GM19468 (cell line): ENCODE data around the gene CHCHD6.

ENCODE experiments used
- ATAC-seq: cut with Tn5 transposase; IDR thresholded peaks from one replicate; pipeline ENCODE4 v1.9.1; 2021; ENCODE audit warnings: mild to moderate bottlenecking, moderate library complexity, moderate number of reproducible peaks; ENCODE audit not compliant: unreplicated experiment; ENCODE audit errors: extremely low read depth

CHCHD6 gene

GRCh38 chr3:126995254-126995780, 291.3 kb downstream of the CHCHD6 start:
- no peak for ATAC-seq

GRCh38 chr3:126995926-126996512, 292.0 kb downstream of the CHCHD6 start:
- ATAC-seq: no peak

GRCh38 chr3:126996905-126997304, 292.9 kb downstream of the CHCHD6 start:
- ATAC-seq: no peak

- no peak for ATAC-seq
Observed at GRCh38 chr3:126997455-126998038, 293.5 kb downstream of the CHCHD6 start.

GRCh38 chr3:126998320-126998719, 294.3 kb downstream of the CHCHD6 start:
- no peak for ATAC-seq

GRCh38 chr3:126998728-126999127, 294.7 kb downstream of the CHCHD6 start:
- no peak for ATAC-seq

- no peak for ATAC-seq
Observed at GRCh38 chr3:126999383-126999782, 295.3 kb downstream of the CHCHD6 start.

GRCh38 chr3:127000119-127000518, 296.1 kb downstream of the CHCHD6 start:
- ATAC-seq: no peak

GRCh38 chr3:127000761-127001160, 296.7 kb downstream of the CHCHD6 start:
- no peak for ATAC-seq

- no peak for ATAC-seq
Observed at GRCh38 chr3:127001486-127002194, 297.6 kb downstream of the CHCHD6 start.

- ATAC-seq: no peak
Observed at GRCh38 chr3:127002195-127003174, 298.4 kb downstream of the CHCHD6 start.

- no peak for ATAC-seq
Observed at GRCh38 chr3:127003175-127003555, 299.1 kb downstream of the CHCHD6 start.

- ATAC-seq: no peak
Observed at GRCh38 chr3:127003601-127004280, 299.7 kb downstream of the CHCHD6 start.

GRCh38 chr3:127004641-127005397, 300.8 kb downstream of the CHCHD6 start:
- ATAC-seq: no peak

- no peak for ATAC-seq
Observed at GRCh38 chr3:127005864-127006500, 301.9 kb downstream of the CHCHD6 start.

GRCh38 chr3:127006781-127007436, 302.9 kb downstream of the CHCHD6 start:
- no peak for ATAC-seq

- ATAC-seq: no peak
Observed at GRCh38 chr3:127008236-127008635, 304.2 kb downstream of the CHCHD6 start.

- ATAC-seq: no peak
Observed at GRCh38 chr3:127009531-127009930, 305.5 kb downstream of the CHCHD6 start.
